Glutamatergic neuron (in vitro differentiated cells): ENCODE data around the gene MS4A4E. TPM values are rescaled to one million over a fixed set of nuclear protein-coding genes. Genes with fewer than 3 reads are reported as not detected.
"Not testable (repeated sequence)": the region's sequence is repeated elsewhere in the genome, so short reads cannot be mapped to it uniquely, and the experiment has no call there.

Experiments
- DNase-seq: peaks from one replicate; pipeline ENCODE4 v3.0.0; 2022
- H3K27ac Mint-ChIP-seq: one replicate; pipeline ENCODE4 v1.8.0; 2020; ENCODE audit warnings: mild to moderate bottlenecking, mixed read lengths, inconsistent platforms; ENCODE audit not compliant: unreplicated experiment
- H3K27me3 Mint-ChIP-seq: one replicate; pipeline ENCODE4 v1.8.0; 2020; ENCODE audit warnings: mild to moderate bottlenecking, moderate library complexity, mixed read lengths, inconsistent platforms; ENCODE audit not compliant: unreplicated experiment
- H3K36me3 Mint-ChIP-seq: one replicate; pipeline ENCODE4 v1.8.0; 2020; ENCODE audit warnings: mild to moderate bottlenecking, mixed read lengths, inconsistent platforms; ENCODE audit not compliant: unreplicated experiment
- H3K4me1 Mint-ChIP-seq: one replicate; pipeline ENCODE4 v1.8.0; 2020; ENCODE audit warnings: mild to moderate bottlenecking, low read depth, mixed read lengths, inconsistent platforms; ENCODE audit not compliant: unreplicated experiment
- H3K4me3 Mint-ChIP-seq: one replicate; pipeline ENCODE4 v1.8.0; 2020; ENCODE audit warnings: mild to moderate bottlenecking, mixed read lengths, inconsistent platforms; ENCODE audit not compliant: unreplicated experiment
- H3K9me3 Mint-ChIP-seq: one replicate; pipeline ENCODE4 v1.8.0; 2020; ENCODE audit warnings: mild to moderate bottlenecking, moderate library complexity, mixed read lengths, inconsistent platforms; ENCODE audit not compliant: unreplicated experiment
- long read RNA-seq: library from polyadenylated mRNA; unstranded; transcript quantifications from one replicate; pipeline ENCODE4 v2.0.0, GENCODE V29; 2020; ENCODE audit not compliant: unreplicated experiment
- total RNA-seq: library from RNA; stranded (reverse); fragmentation: NEBNext Ultra II Directional; extraction: Animal tissue kit (Norgen Biotek cat#: 25700); gene quantifications from one replicate; pipeline ENCODE4 v1.2.1, GENCODE V29; 2021; ENCODE audit not compliant: unreplicated experiment
- TF ChIP-seq, protein P1 (sequence below): fragments of 200-600 bp; sonication (generic); IDR thresholded peaks from one replicate; pipeline ENCODE4 v1.5.0; 2021; ENCODE audit not compliant: partially characterized antibody, unreplicated experiment

Gene MS4A4E
- not detected for total RNA-seq
- long read RNA-seq = 0 reads

- no peaks in the 10 kb centered on the region for H3K9me3 Mint-ChIP-seq
- no peaks in the 10 kb centered on the region for H3K27me3 Mint-ChIP-seq
- no peaks in the 10 kb centered on the region for H3K36me3 Mint-ChIP-seq
- no peaks in the 10 kb centered on the region for H3K4me1 Mint-ChIP-seq
- DNase-seq = no peak
- TF ChIP-seq, protein P1, sequence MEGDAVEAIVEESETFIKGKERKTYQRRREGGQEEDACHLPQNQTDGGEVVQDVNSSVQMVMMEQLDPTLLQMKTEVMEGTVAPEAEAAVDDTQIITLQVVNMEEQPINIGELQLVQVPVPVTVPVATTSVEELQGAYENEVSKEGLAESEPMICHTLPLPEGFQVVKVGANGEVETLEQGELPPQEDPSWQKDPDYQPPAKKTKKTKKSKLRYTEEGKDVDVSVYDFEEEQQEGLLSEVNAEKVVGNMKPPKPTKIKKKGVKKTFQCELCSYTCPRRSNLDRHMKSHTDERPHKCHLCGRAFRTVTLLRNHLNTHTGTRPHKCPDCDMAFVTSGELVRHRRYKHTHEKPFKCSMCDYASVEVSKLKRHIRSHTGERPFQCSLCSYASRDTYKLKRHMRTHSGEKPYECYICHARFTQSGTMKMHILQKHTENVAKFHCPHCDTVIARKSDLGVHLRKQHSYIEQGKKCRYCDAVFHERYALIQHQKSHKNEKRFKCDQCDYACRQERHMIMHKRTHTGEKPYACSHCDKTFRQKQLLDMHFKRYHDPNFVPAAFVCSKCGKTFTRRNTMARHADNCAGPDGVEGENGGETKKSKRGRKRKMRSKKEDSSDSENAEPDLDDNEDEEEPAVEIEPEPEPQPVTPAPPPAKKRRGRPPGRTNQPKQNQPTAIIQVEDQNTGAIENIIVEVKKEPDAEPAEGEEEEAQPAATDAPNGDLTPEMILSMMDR = no peak
- no peak within 1 kb of the TSS for H3K4me3 Mint-ChIP-seq
- no peak within 1 kb of the TSS for H3K27ac Mint-ChIP-seq
These were observed at the start of gene MS4A4E for GRCh38 chr11:60242740-60243239. MS4A4E (minus strand) TSS chr11:60243137; CDS start chr11:60230055, 13,082 bp downstream.

DNA sequence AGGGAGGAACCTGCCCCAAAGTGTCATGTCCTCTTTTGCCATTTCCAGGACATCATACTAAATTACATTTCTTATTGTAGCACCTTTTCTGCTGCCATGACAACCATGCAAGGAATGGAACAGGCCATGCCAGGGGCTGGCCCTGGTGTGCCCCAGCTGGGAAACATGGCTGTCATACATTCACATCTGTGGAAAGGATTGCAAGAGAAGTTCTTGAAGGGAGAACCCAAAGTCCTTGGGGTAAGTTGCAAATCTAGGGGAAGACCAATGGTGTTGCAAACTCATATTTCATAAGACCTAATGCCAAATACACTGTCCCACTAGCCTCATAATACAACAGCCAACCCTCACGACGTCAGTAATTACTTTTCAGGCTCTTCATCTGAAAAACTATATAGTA, 49.2 kb upstream of the MS4A4E start:
- H3K36me3 Mint-ChIP-seq = no peaks in the 10 kb centered on the region
- no peaks in the 10 kb centered on the region for H3K27me3 Mint-ChIP-seq
- no peaks in the 10 kb centered on the region for H3K9me3 Mint-ChIP-seq
- no peaks in the 10 kb centered on the region for H3K4me1 Mint-ChIP-seq
- DNase-seq = no peak
- H3K4me3 Mint-ChIP-seq = no peak overlapping the region
- TF ChIP-seq, protein P1 = no peak
- no peak overlapping the region for H3K27ac Mint-ChIP-seq

GRCh38 chr11:60288531-60288930, 45.6 kb upstream of the MS4A4E start:
- Mint-ChIP-seq H3K4me1 (no peaks in the 10 kb centered on the region), H3K36me3 (no peaks in the 10 kb centered on the region), H3K27me3 (no peaks in the 10 kb centered on the region), H3K4me3 (no peak overlapping the region), H3K27ac (no peak overlapping the region), H3K9me3 (peaks cover 2% of the 10 kb centered on the region)
- no peak for DNase-seq
- TF ChIP-seq, protein P1 = no peak

DNA sequence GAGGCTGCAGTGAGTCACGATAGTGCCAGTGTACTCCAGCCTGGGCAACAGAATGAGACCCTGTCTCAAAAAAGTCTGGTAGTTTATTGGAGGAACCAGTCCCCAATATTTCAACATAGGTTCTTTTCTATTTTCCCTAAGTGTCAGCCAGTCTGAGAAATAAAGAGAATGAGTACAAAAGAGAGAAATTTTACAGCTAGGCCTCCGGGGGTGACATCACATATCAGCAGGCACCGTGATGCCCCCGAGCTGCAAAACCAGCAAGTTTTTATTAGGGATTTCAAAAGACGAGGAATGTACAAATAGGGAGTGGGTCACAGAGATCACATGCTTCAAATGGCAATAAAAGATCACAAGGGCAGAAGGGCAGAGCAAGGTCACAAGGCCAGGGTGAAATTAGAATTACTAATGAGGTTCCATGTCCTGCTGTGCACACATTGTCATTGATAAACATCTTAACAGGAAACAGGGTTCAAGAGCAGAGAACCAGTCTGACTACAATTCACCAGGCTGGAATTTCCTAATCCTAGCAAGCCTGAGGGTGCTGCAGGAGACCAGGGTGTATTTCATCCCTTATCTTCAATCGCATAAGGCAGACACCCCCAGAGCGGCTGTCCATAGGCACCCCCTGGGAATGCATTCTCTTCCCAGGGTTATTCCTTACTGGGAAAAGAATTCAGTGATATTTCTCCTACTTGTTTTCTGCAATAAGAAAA, 42.6 kb upstream of the MS4A4E start:
- not testable (repeated sequence) for H3K4me3 Mint-ChIP-seq, H3K9me3 Mint-ChIP-seq, H3K27ac Mint-ChIP-seq, H3K27me3 Mint-ChIP-seq, H3K36me3 Mint-ChIP-seq, H3K4me1 Mint-ChIP-seq, DNase-seq

GRCh38 chr11:60282286-60282685, 39.3 kb upstream of the MS4A4E start:
- no peaks in the 10 kb centered on the region for H3K27me3 Mint-ChIP-seq
- no peak overlapping the region for H3K4me3 Mint-ChIP-seq
- DNase-seq = no peak
- TF ChIP-seq, protein P1 = no peak
- no peaks in the 10 kb centered on the region for H3K4me1 Mint-ChIP-seq
- H3K9me3 Mint-ChIP-seq = peaks cover 4% of the 10 kb centered on the region
- no peaks in the 10 kb centered on the region for H3K36me3 Mint-ChIP-seq
- H3K27ac Mint-ChIP-seq = no peak overlapping the region
